GM10248 (cell line): ENCODE results near the gene SPATA3.

Experiments used
- CTCF ChIA-PET: fragments of 300-600 bp; sonication (Branson Sonifier 250); formaldehyde crosslinking; extraction: SDS; loops from one replicate; lab custom pipeline; 2021; ENCODE audit warnings: antibody characterized with exemption; lab: Yijun Ruan, JAX
- POLR2A ChIA-PET: fragments of 350-650 bp; sonication (Branson Sonifier 250); formaldehyde crosslinking; extraction: SDS; loops from one replicate; lab custom pipeline; 2020; ENCODE audit warnings: antibody characterized with exemption; lab: Yijun Ruan, JAX
- DNase-seq: peaks from one replicate; pipeline ENCODE4 v3.0.0; 2012; ENCODE audit errors: extremely low spot score
- CTCF ChIP-seq: IDR thresholded peaks from 2 replicates; pipeline ENCODE4 v1.5.1; 2012; ENCODE audit warnings: mild to moderate bottlenecking, low read depth; ENCODE audit errors: extremely low read depth, missing control alignments, control extremely low read depth

SPATA3 gene

GRCh38 chr2:231047923-231048915 lies 52.3 kb downstream of the SPATA3 start:
- CTCF ChIA-PET: interaction anchor here (0.8 to 2.7 kb wide), 6 partner anchors 41 to 364 kb away, joined by 3 to 8 read pairs (median 4); no protein-coding TSS in a partner anchor
- no peak for DNase-seq
- POLR2A ChIA-PET: no interaction called here
- TF ChIP-seq CTCF: no peak

GRCh38 chr2:231049286-231050017 lies 53.5 kb downstream of the SPATA3 start:
- CTCF ChIA-PET: interaction anchor here (0.8 to 3.9 kb wide), 8 partner anchors 8 to 147 kb away, joined by 3 to 58 read pairs (median 6); no protein-coding TSS in a partner anchor

GRCh38 chr2:231050018-231050901 lies 54.3 kb downstream of the SPATA3 start:
- POLR2A ChIA-PET: no interaction called here
- DNase-seq: no peak
- CTCF ChIA-PET: interaction anchor here (0.7 to 3.9 kb wide), 12 partner anchors 8 to 226 kb away, joined by 3 to 58 read pairs (median 5); no protein-coding TSS in a partner anchor
- TF ChIP-seq CTCF: no peak

More at GRCh38 chr2:231049286-231050017, 53.5 kb downstream of the SPATA3 start:
- no peak for DNase-seq
- POLR2A ChIA-PET: no interaction called here
- TF ChIP-seq CTCF: no peak

- CTCF ChIA-PET: interaction anchor here (1.0 to 3.9 kb wide), 12 partner anchors 10 to 357 kb away, joined by 3 to 58 read pairs (median 7); no protein-coding TSS in a partner anchor
- DNase-seq: no peak
- POLR2A ChIA-PET: no interaction called here
- TF ChIP-seq CTCF: no peak
Observed at GRCh38 chr2:231051116-231051515, 55.2 kb downstream of the SPATA3 start.

- ChIA-PET POLR2A (interaction anchor here (0.6 kb wide), 1 partner anchor 47 kb away, joined by 4 read pairs; no protein-coding TSS in a partner anchor), CTCF (interaction anchor here (0.6 to 3.9 kb wide), 61 partner anchors 8 to 430 kb away, joined by 3 to 58 read pairs (median 4); partner anchors contain the start of genes GPR55 and ITM2C)
- DNase-seq: peak; percentile 89
- peak; percentile 93 for TF ChIP-seq CTCF
Observed at GRCh38 chr2:231052494-231053451, 56.9 kb downstream of the SPATA3 start.
